GM12878 (cell line): Measurements from ENCODE around the gene DCC. TPM values are rescaled to one million over a fixed set of nuclear protein-coding genes. Genes with fewer than 3 reads are reported as not detected.

Source experiments
- ATAC-seq: fragments of 200-7000 bp; cut with Tn5 transposase; 3 replicates; pipeline ENCODE4 v1.9.1; 2020; ENCODE audit warnings: mild to moderate bottlenecking, moderate library complexity
- BruUV-seq: library from RNA; stranded (reverse); fragments of 400-500 nt; replicated peaks from 2 replicates; lab custom pipeline; 2021; lab: Mats Ljungman, UMichigan
- CTCF ChIA-PET: fragments of 300-600 bp; sonication (Branson Sonifier 250); formaldehyde crosslinking; extraction: SDS; loops from one replicate; lab custom pipeline; 2021; ENCODE audit warnings: inconsistent platforms; lab: Yijun Ruan, JAX
- POLR2A ChIA-PET: fragments of 350-600 bp; formaldehyde crosslinking; extraction: SDS; loops from one replicate; lab custom pipeline; 2021; ENCODE audit warnings: inconsistent platforms; lab: Charles Lee
- RAD21 ChIA-PET: fragments of 300-600 bp; sonication (Branson Sonifier 250); formaldehyde crosslinking; loops from one replicate; lab custom pipeline; 2023; ENCODE audit warnings: antibody characterized with exemption; ENCODE audit not compliant: unreplicated experiment; lab: Charles Lee
- SMC1A ChIA-PET: fragments of 300-600 bp; sonication (Branson Sonifier 250); formaldehyde crosslinking; loops from one replicate; lab custom pipeline; 2023; ENCODE audit not compliant: unreplicated experiment, uncharacterized antibody; lab: Charles Lee
- DNase-seq: peaks from one replicate; pipeline ENCODE4 v3.0.0-alpha.2; 2011; ENCODE audit warnings: low read depth, low spot score
- FAIRE-seq: peaks from 3 replicates; lab custom pipeline; 2011; peaks lifted over from hg19 to GRCh38; lab: Jason Lieb, UNC
- H2AFZ ChIP-seq: 2 replicates; pipeline ENCODE4 v1.6.0; 2011; ENCODE audit warnings: low read depth, low read length, control low read depth; ENCODE audit not compliant: control insufficient read depth
- H3K27ac ChIP-seq: 2 replicates; pipeline ENCODE4 v1.5.1; 2011; ENCODE audit warnings: control low read depth; ENCODE audit not compliant: control insufficient read depth, insufficient read depth
- H3K27me3 ChIP-seq, 2 experiments: replicated peaks in 1 of 2; 2 replicates each; pipeline versions ENCODE4 v1.6.0 to v1.6.1; 2011; ENCODE audit warnings: low read length in 1 of 2; ENCODE audit not compliant: control insufficient read depth in 2 of 2, insufficient read depth in 2 of 2
- H3K36me3 ChIP-seq, 2 experiments: 2 replicates each; pipeline ENCODE4 v1.5.1; 2011; ENCODE audit warnings: low read length in 1 of 2; ENCODE audit not compliant: control insufficient read depth in 2 of 2, insufficient read depth in 2 of 2
- H3K4me1 ChIP-seq: 2 replicates; pipeline ENCODE4 v1.6.1; 2011; ENCODE audit warnings: mild to moderate bottlenecking, low read length, moderate library complexity, mixed read lengths; ENCODE audit not compliant: control insufficient read depth, insufficient read depth
- H3K4me2 ChIP-seq: 2 replicates; pipeline ENCODE4 v1.6.0; 2011; ENCODE audit warnings: control low read depth; ENCODE audit not compliant: control insufficient read depth, insufficient read depth
- H3K4me3 ChIP-seq: fragments of 200-600 bp; sonication (generic); 2 replicates; pipeline ENCODE4 v1.5.1; 2016
- H3K79me2 ChIP-seq: 2 replicates; pipeline ENCODE4 v1.6.0; 2011; ENCODE audit warnings: low read length; ENCODE audit not compliant: control insufficient read depth, insufficient read depth
- H3K9ac ChIP-seq: 2 replicates; pipeline ENCODE4 v1.8.0; 2011; ENCODE audit warnings: low read length, control low read depth, mixed read lengths; ENCODE audit not compliant: control insufficient read depth, insufficient read depth
- H3K9me3 ChIP-seq: replicated peaks from 3 replicates; pipeline ENCODE4 v1.5.1; 2011; ENCODE audit warnings: mild to moderate bottlenecking, low read length; ENCODE audit not compliant: control insufficient read depth, insufficient read depth
- H4K20me1 ChIP-seq: 2 replicates; pipeline ENCODE4 v1.6.0; 2011; ENCODE audit not compliant: control insufficient read depth, insufficient read depth
- EZH2 ChIP-seq: IDR thresholded peaks from 2 replicates; pipeline ENCODE4 v1.6.1; 2012; ENCODE audit warnings: low read depth, mild to moderate bottlenecking, control low read depth, inconsistent platforms, low read length, borderline replicate concordance; ENCODE audit not compliant: control insufficient read depth
- IRF4 ChIP-seq: IDR thresholded peaks from 2 replicates; pipeline ENCODE4 v1.6.1; 2011; ENCODE audit warnings: low read depth, low read length
- KLF5 ChIP-seq: fragments of 450-650 bp; IDR thresholded peaks from 2 replicates; pipeline ENCODE4 v1.6.1; 2014; ENCODE audit warnings: mild to moderate bottlenecking; ENCODE audit not compliant: partially characterized antibody
- RCOR1 ChIP-seq: conservative IDR thresholded peaks from 2 replicates; pipeline ENCODE4 v1.6.1; 2012; ENCODE audit warnings: low read depth, low read length, improper control_type of control experiment
- SUPT20H ChIP-seq: IDR thresholded peaks from 2 replicates; pipeline ENCODE4 v1.6.1; 2011; ENCODE audit warnings: low read depth, mild to moderate bottlenecking, low read length, moderate library complexity, borderline replicate concordance; ENCODE audit not compliant: control insufficient read depth
- WGBS: methylation state at CpG from one replicate; pipeline ENCODE4 v1.1.6; 2016; ENCODE audit warnings: low lambda C conversion rate; ENCODE audit not compliant: insufficient replicate concordance, insufficient coverage; ENCODE audit errors: missing lambda C conversion rate; 5-methylcytosine and 5-hydroxymethylcytosine counted together
- in situ Hi-C: fragments of 300-500 bp; cut with MboI; formaldehyde crosslinking; loops from 9 replicates; pipeline ENCODE4 v1.14.3; 2018; ENCODE audit warnings: mixed read lengths
- intact Hi-C: fragments of 100-400 bp; cut with micrococcal nuclease; formaldehyde crosslinking; loops from one replicate; pipeline ENCODE4 v1.14.2; 2022; ENCODE audit not compliant: unreplicated experiment
- polyA plus RNA-seq, 11 experiments: library from polyadenylated mRNA; depleted of rRNA in 4 of 11; unstranded in 6 of 11; stranded (reverse) in 5 of 11; fragments of >200 nt; fragmentation: Nextera tagmentation in 4 of 11; fragmentation: Illumina TruSeq in 1 of 11; extraction: Ambion mirVana in 4 of 11; extraction: Trizol in 1 of 11; gene quantifications; 1 replicate in 1 of 11; 2 replicates in 10 of 11; pipeline versions ENCODE4 v1.2.1 to v1.2.3, GENCODE V29; 2011 to 2016; ENCODE audit warnings: inconsistent platforms in 2 of 11, missing spikeins in 2 of 11, low read depth in 1 of 11
- total RNA-seq, 4 experiments: library from RNA; depleted of rRNA in 3 of 4; stranded (reverse); fragments of >200 nt in 3 of 4; fragmentation: Illumina TruSeq in 1 of 4; extraction: Trizol in 1 of 4; gene quantifications; 2 replicates each; pipeline versions ENCODE4 v1.2.1 to v1.2.3, GENCODE V29; 2013 to 2021
- TF ChIP-seq, protein P1 (sequence below): IDR thresholded peaks from 2 replicates; pipeline ENCODE4 v1.6.1; 2012; ENCODE audit warnings: low read depth, low read length, improper control_type of control experiment

DCC gene
- total and polyA plus RNA-seq, 10 of the 15 experiments (the other 5 are each of a cell fraction or from before 2014, with no cell fraction given), result 0.01 TPM; not detected in 9

GRCh38 chr18:52451256-52451655, 111.3 kb downstream of the DCC start:
- DNase-seq (no peak), FAIRE-seq (no peak), ATAC-seq (no peak)
- H3K27me3 ChIP-seq, result no peaks in the 10 kb centered on the region
- intact Hi-C loops, result no loop called here
- no peak overlapping the region for H3K4me3 ChIP-seq
- H3K9ac ChIP-seq, result no peak overlapping the region
- ChIA-PET SMC1A (no interaction called here), RAD21 (no interaction called here), CTCF (interaction anchor here (0.9 kb wide), 1 partner anchor 15 kb away, joined by 3 read pairs; no protein-coding TSS in a partner anchor), POLR2A (no interaction called here)
- BruUV-seq, result no TSS peak
- H3K4me1 ChIP-seq, result no peaks in the 10 kb centered on the region
- TF ChIP-seq EZH2 (no peak), KLF5 (no peak), SUPT20H (no peak), RCOR1 (no peak)
- H3K27ac ChIP-seq, result no peak overlapping the region
- no peaks in the 10 kb centered on the region for H3K36me3 ChIP-seq
- H4K20me1 ChIP-seq, result no peaks in the 10 kb centered on the region
- H2AFZ ChIP-seq, result no peak overlapping the region
- 50% methylated on average over 4 of the region's 4 CpGs for WGBS
- in situ Hi-C loops, result no loop called here
- no peaks in the 10 kb centered on the region for H3K79me2 ChIP-seq
- no peaks in the 10 kb centered on the region for H3K9me3 ChIP-seq
- no peak overlapping the region for H3K4me2 ChIP-seq

DNA sequence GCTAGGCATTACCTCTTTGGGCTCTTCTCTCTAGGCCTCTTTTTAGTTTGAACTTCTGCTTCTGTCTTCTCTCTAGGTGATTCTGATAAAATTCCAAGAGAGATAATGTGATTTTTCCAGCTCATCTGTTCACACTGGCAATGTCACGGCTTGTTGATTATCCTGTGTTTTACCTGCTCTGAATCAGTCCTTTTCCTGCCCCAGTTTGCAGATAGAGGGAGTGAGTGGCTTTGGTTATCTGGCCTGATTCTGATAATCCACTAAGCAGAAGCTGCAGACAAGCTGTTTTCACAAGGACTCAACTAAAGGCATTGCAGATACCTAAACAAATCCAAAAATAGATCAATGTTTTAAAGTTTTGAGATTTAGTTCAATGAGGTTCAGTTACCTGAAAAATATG, 111.9 kb downstream of the DCC start:
- TF ChIP-seq, protein P1, sequence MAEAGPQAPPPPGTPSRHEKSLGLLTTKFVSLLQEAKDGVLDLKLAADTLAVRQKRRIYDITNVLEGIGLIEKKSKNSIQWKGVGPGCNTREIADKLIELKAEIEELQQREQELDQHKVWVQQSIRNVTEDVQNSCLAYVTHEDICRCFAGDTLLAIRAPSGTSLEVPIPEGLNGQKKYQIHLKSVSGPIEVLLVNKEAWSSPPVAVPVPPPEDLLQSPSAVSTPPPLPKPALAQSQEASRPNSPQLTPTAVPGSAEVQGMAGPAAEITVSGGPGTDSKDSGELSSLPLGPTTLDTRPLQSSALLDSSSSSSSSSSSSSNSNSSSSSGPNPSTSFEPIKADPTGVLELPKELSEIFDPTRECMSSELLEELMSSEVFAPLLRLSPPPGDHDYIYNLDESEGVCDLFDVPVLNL, result no peak
- no peak for TF ChIP-seq IRF4
- no peaks in the 10 kb centered on the region for H3K27me3 ChIP-seq
- WGBS, result 71% methylated on average over 1 of the region's 1 CpG
- ATAC-seq (no peak), FAIRE-seq (no peak), DNase-seq (no peak)
- no peaks in the 10 kb centered on the region for H4K20me1 ChIP-seq
- no peak overlapping the region for H3K27ac ChIP-seq
- SMC1A ChIA-PET, result no interaction called here
- H2AFZ ChIP-seq, result no peak overlapping the region
- RAD21 ChIA-PET, result no interaction called here
- in situ Hi-C loops (no loop called here), intact Hi-C loops (no loop called here)
- H3K4me1 ChIP-seq, result no peaks in the 10 kb centered on the region
- no peak overlapping the region for H3K4me3 ChIP-seq
- CTCF ChIA-PET, result interaction anchor here (0.9 kb wide), 1 partner anchor 15 kb away, joined by 3 read pairs; no protein-coding TSS in a partner anchor
- POLR2A ChIA-PET, result no interaction called here
- no peaks in the 10 kb centered on the region for H3K36me3 ChIP-seq
- H3K79me2 ChIP-seq, result no peaks in the 10 kb centered on the region
- H3K9me3 ChIP-seq, result no peaks in the 10 kb centered on the region
- no TSS peak for BruUV-seq
- H3K9ac ChIP-seq, result no peak overlapping the region
- no peak overlapping the region for H3K4me2 ChIP-seq
